HG03045 (cell line): Measurements from ENCODE around the gene SLC29A3.
"Not testable (repeated sequence)": the region's sequence is repeated elsewhere in the genome, so short reads cannot be mapped to it uniquely, and the experiment has no call there.

Experiments
- ATAC-seq: cut with Tn5 transposase; IDR thresholded peaks from one replicate; pipeline ENCODE4 v1.9.1; 2021; ENCODE audit warnings: mild to moderate bottlenecking, moderate library complexity; ENCODE audit not compliant: unreplicated experiment

SLC29A3 gene

DNA sequence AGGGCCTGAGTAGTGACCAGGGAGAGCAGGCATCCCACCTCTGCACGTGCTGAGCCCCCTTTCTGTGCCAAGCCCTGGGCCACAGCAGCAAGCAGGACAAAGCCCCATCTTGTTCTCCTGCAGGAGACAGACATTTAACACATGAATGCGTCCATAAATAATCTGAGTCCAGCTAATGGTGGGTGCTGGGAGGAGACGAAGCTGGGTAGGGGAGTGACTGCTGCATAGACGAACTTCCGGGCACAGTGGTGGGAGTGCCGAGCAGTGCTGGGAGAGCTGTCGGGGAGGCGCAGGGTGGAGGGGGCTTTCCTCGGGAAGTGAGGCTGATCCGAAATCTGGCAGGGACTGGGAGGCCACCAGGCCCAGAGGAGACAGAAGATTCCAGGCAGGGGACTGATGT is 35.2 kb upstream of the SLC29A3 start:
- no peak for ATAC-seq

DNA sequence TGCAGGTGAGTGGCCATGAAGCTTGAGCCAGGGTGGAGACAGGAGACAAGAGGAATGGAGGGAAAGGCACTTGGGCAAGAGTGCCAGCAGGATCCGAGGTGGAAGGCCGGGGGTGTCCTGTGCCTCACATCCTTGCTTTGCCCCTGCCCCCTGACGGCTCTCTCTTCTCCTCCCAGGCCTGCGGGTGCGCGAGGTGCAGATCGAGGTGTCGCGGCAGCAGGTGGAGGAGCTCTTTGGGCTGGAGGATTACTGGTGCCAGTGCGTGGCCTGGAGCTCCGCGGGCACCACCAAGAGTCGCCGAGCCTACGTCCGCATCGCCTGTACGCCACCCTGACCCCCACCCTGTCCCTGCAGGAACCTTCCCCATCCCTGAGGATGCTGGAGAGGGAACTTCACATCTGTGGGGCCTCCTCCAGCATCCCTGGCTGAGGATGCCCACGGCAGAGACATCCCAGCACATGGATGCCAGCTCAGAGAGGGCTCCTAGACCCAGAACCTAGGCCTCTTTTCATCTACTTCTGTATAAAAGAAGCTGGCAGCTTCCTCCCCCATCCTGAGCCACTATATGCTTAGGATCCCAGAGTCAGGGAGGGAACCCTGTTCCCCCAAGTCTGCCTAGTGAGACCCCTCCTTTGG is 34.4 kb upstream of the SLC29A3 start:
- ATAC-seq, result no peak

DNA sequence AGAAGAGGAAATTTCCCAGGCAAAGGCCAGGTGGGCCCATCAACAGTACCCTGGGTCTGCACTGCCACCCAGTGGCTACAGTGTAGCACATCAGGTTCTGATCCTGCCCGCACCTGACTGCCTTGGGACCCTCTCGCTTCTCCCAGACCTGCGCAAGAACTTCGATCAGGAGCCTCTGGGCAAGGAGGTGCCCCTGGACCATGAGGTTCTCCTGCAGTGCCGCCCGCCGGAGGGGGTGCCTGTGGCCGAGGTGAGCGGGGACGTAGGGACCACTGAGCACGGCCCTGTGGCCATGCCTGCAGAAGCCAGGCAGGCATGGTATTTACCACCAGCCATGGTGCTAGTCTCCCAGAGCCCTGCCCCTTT is 33.9 kb upstream of the SLC29A3 start:
- no peak for ATAC-seq

DNA sequence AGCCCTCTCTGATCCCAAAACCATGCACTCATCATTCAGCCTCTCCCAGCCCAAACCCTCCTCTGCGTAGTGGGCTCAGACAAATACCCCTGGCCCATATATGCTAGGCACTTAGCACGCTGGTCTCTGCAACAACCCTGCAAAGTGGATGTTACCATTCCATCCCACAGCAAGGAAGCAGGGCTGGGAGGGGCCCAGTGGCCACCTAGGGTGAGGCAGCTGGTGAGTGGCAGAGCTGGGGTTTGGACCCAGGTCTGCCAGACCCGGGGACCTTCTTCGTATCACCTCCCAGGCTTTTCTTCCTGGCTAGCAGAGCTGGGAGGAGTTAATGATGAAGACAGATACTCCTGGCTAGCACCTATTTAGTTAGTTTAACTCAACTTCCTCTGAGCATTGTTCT is 33.1 kb upstream of the SLC29A3 start:
- ATAC-seq, result no peak

DNA sequence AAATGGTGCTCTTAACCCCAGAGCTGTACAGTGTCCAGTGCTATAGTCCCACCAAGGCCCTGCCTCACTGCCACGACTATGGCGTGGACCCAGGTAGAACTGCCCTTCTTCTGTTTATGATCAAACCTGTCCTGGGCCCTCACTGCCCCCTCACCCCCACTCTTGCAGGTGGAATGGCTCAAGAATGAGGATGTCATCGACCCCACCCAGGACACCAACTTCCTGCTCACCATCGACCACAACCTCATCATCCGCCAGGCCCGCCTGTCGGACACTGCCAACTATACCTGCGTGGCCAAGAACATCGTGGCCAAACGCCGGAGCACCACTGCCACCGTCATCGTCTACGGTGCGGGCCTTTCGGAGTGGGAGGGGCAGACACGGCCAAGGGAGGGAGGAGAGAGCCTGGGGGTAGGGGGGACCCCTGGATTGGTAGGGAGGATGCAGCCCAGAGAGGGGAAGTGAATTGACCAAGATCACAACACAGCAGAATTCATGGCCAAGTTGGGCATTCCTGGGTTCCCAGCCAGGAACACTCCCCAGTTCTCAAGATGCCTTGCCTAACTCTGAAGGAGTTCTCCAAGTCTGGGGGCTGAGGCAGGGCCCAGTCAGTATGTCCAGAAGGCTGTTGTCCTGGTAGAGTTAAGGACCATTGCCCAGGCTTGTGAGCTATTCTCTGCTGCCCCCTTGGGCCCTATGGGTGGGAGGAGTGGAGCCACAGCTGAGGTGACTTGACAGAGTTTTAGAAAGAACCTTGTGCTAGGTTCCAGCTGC is 32.4 kb upstream of the SLC29A3 start:
- ATAC-seq, result no peak

DNA sequence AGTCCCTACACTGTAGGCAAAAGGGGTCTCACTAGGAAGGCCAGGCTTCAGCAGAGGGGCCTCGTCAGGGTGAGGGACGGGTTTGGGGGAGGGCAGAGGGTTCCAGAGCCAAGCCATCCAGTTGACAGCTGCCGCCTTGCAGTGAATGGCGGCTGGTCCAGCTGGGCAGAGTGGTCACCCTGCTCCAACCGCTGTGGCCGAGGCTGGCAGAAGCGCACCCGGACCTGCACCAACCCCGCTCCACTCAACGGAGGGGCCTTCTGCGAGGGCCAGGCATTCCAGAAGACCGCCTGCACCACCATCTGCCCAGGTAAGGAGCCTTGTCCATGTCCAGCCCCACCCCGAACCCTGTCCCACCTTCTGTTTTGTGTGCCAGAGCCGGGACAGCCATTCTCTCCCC is 31.6 kb upstream of the SLC29A3 start:
- ATAC-seq, result no peak

DNA sequence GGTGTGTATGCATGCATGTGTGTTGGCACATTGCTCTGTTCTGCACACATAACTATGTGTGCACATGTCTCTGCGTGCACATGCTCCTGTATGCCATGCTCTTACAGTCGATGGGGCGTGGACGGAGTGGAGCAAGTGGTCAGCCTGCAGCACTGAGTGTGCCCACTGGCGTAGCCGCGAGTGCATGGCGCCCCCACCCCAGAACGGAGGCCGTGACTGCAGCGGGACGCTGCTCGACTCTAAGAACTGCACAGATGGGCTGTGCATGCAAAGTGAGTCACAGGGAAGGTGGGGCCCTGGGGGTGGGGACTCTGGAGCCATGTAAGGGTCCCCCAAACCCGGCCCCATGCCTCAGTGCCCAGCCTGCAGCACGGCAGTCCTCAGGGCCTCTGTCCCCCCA is 30.6 kb upstream of the SLC29A3 start:
- no peak for ATAC-seq

DNA sequence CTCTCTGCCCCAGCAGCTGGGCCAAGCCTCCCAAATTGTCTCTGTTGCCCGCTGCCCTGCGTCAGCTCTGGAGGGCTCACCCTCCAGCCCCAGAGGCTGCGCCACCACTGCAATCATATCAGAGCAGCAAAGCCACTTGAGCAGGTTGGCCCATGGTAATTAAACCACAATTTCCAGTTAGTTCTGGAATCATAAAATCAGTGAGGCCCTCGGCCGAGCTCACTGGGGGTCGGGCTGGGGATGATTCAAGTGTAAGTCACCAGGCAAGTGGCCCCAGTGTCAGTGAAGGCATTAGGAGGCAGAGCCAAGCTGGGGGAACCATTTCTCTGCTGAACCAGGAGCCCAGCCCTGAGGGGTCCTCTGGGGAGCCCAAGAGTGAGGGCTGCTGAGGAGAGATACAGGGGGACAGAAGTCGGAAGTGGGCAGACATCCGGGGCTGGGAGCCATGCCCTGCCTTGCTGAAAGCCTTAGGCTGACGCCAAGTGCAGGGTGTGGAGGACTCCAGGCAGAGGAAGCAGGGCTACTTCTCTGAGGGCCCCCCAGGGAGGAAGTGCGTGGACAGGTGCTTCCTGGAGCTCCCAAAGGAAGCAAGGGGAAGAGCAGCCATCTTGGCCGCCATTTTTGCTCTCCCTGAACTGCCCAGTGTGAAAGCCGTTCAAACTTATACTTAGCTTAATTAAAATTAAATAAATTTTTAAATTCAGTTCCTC is 29.5 kb upstream of the SLC29A3 start:
- ATAC-seq, result no peak

DNA sequence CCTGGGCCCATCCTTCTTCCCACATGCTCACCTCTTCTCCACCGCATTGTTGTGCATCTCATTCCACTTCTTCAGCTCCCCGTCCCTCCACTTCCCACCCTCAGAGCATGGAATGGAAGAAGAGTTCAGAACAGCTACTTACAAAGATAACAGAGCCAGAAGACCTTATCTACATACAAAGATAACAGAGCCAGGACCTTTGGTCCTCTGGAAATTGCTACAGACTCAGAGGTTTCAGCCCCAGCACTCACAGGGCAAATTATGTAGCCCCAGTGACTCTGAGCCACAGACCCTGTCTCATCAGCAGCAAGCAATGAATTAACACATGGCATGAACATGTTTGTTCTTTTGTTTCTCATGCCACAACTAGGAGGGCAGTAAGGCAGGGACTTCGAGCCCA is 28.7 kb upstream of the SLC29A3 start:
- no peak for ATAC-seq

DNA sequence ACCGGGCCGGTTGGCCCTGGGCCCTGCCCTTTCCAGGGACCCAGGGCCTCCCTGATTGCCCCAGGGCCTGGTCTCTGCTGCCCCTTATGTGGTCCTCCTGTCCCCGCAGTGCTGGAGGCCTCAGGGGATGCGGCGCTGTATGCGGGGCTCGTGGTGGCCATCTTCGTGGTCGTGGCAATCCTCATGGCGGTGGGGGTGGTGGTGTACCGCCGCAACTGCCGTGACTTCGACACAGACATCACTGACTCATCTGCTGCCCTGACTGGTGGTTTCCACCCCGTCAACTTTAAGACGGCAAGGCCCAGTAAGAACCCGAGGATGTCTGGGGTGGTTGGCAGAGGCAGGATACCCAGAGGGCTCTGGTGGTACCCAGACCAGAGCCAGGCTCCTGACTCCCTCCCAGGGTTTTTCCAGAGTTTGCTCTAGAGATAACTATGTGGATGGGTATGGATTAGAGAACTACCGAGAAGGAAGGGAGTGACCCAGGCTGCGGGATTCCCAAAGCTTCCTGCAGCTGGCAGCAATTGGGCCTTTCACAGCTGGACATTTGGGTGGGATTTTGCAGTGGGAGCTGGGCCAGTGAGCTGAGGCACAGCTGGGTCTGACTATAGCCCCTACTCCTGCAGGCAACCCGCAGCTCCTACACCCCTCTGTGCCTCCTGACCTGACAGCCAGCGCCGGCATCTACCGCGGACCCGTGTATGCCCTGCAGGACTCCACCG is 28.1 kb upstream of the SLC29A3 start:
- ATAC-seq, result no peak

DNA sequence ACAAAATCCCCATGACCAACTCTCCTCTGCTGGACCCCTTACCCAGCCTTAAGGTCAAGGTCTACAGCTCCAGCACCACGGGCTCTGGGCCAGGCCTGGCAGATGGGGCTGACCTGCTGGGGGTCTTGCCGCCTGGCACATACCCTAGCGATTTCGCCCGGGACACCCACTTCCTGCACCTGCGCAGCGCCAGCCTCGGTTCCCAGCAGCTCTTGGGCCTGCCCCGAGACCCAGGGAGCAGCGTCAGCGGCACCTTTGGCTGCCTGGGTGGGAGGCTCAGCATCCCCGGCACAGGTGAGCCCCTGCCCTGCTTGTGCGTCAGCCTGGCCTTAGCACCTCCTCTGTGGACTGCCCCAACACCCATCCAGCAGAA is 27.5 kb upstream of the SLC29A3 start:
- no peak for ATAC-seq

DNA sequence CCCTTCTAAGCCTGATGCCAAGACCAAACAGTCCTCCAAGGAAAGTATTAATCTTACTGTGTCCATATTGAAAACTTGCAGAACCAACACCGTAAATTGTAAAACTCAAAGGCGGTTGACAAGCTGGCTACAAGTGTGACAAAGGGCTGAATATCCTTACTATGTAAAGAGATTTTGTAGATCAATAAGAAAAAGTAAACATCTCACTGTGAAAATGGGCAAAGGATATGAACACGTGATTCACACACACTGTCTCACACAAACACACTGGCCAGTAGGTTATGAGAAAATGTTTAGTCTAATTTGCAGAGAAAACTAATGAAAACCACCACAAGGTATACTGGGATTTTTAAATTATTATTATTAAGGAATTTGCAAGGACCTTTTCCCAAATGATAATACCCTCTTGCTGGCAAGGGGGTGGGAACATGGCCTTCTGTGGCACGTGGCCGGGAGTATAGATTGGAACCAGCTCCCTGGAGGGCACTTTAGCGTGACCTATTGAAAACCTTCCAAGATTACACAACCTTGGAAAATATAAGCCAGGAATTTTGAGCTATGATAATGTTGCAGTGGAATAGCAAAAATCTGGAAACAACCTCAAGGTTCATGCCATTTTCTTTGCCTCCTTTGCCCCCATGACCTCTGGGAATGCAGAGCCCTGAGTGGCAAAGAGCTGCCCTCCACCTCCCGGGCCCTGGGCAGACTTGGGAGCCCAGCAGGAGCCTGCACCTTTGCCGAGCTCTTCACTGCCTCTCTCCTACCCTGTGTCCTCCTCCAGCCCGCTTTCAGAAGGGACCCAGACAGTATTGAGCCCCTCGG is 26.2 kb upstream of the SLC29A3 start:
- ATAC-seq, result no peak

DNA sequence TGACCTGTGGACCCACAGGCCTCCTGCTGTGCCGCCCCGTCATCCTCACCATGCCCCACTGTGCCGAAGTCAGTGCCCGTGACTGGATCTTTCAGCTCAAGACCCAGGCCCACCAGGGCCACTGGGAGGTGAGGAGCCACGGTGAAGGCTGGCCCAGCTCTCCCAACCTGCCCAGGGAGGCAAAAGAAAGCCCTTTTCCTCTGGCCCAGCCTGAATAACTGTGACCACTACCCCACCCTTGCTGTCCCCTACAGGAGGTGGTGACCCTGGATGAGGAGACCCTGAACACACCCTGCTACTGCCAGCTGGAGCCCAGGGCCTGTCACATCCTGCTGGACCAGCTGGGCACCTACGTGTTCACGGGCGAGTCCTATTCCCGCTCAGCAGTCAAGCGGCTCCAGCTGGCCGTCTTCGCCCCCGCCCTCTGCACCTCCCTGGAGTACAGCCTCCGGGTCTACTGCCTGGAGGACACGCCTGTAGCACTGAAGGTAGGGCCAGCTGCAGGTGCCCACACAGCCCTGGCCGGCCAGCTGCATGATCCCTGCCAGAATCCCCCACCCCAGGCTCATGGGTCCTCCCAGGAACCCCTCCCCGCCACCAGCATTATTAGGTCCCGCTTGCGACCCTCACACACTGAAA is 25.5 kb upstream of the SLC29A3 start:
- no peak for ATAC-seq

DNA sequence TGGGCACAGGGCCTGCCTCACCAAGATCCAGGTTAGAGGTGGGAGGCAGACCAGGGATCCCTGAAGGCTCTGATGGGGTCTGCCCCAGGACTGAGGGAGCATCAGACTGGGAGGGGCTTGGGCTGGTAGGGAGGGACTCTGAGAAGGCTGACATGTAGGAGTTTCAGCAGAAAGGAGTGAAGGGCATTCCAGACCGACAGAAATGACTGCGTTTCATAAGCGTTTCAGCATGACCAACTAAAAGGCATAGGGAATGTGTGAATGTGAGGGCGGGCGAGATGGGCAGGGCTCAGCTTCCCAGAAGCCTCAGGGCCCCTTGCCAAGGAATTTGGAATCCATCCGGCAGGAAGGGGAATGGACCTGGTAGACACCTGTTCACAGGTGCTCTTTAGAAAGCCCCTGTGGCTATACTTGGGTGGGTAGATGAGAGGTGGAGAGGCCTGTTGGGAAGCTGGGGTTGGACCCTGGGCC is 24.9 kb upstream of the SLC29A3 start:
- ATAC-seq, result no peak

DNA sequence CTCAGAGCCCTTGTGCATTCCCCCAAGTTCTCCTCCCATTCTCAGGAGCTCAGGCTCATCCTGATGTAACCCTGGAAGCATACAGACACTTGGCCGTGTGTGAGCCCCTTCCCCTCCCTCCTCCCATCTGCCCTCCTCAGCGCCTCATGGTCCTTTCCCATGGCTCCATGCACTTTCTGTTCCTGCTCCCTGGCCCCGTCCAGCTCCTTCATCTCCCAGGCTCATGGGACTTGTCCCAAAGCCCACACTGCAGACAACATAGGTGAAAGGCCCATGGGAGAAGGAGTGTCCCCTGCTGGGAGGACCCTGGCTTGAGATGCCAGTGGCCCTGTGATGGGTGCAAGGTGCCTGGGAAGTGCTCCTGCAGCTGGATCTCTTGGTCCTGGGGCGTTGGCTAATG is 24.2 kb upstream of the SLC29A3 start:
- no peak for ATAC-seq

DNA sequence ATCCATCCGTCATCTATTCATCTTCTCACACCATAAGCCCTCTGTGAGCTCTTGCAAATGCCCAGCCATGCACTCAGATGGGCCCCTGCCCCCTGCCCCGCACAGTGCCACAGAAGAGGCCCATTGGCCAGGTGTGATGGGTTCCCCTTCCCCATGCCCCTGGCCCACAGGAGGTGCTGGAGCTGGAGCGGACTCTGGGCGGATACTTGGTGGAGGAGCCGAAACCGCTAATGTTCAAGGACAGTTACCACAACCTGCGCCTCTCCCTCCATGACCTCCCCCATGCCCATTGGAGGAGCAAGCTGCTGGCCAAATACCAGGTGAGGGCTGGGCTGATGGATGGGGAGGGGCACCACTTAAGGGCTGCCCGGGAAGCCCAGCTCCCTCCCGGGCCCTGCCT is 23.4 kb upstream of the SLC29A3 start:
- ATAC-seq, result no peak

DNA sequence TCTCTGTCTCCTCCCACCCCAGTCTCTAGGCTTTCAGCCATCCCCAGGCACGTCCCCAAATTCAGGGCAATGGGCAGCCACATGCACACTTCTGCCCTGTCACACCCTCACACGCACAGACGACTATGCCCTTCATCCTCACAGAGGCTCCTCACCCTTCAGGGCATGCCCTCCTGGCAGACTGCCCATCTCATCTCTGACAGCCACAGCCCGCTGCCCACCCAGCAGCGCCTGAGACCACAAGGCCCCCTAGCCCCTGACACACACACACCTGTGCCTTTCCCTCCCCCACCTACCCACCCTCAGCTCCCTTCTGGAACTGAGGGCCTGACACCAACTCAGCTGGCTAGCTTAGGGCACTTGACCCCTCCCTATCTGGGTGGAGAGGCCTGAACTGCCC is 23.0 kb upstream of the SLC29A3 start:
- no peak for ATAC-seq

DNA sequence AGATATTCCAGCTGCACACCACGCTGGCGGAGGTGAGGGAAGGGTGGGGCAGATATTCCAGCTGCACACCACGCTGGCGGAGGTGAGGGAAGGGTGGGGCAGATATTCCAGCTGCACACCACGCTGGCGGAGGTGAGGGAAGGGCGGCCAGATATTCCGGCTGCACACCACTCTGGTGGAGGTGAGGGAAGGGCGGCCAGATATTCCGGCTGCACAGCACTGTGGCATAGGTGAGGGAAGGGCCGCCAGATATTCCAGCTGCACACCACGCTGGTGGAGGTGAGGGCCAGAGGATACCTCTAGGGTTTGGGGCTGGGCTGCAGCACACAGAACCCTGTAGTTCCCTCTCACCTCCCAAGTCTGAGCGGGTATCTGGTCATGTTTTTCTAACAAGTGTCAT is 22.2 kb upstream of the SLC29A3 start:
- ATAC-seq, result not testable (repeated sequence)

DNA sequence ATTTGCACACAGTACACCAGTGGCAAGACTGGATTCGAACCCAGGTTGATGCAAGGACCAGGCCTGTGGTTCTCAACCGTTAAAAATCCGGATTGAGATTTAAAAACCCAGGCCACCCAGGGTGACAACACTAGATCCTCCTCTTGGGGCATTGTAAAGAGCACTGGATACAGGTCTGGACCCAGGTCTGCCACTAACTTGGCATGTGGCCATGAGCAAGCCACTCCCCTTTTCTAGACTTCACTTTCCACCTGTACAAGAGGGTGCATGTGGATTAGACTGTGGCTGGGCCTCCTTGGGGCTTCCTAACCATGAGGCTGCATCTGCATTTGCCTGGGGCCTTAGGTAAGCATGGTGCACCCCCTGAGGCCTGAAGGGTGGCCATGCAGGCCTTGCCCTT is 21.7 kb upstream of the SLC29A3 start:
- ATAC-seq, result no peak

DNA sequence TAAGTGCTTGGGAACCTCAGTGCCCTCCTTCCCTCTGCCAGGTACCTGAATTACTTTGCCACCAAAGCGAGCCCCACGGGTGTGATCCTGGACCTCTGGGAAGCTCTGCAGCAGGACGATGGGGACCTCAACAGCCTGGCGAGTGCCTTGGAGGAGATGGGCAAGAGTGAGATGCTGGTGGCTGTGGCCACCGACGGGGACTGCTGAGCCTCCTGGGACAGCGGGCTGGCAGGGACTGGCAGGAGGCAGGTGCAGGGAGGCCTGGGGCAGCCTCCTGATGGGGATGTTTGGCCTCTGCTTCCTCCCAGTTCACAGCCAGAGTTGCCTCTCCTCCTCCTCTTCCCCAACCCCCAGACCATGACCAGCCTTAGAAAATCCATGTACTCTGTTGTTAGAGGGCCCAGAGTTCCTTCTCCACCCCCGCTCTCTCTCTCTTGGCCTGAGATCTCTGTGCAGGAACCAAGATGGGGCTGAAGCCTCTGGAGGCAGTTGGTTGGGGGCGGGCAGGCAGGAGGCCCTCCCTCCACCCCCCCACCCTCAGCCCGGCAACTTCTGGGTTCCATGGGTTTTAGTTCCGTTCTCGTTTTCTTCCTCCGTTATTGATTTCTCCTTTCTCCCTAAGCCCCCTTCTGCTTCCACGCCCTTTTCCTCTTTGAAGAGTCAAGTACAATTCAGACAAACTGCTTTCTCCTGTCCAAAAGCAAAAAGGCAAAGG is 19.8 kb upstream of the SLC29A3 start:
- no peak for ATAC-seq
